HepG2 (cell line): Measurements from ENCODE around the gene RREB1. TPM values are rescaled to one million over a fixed set of nuclear protein-coding genes. Genes with fewer than 3 reads are reported as not detected.

Experiments
- ATAC-seq: fragments of 200-7000 bp; cut with Tn5 transposase; 3 replicates; pipeline ENCODE4 v1.9.1; 2020; ENCODE audit warnings: mild to moderate bottlenecking, moderate library complexity
- BruUV-seq: library from RNA; stranded (reverse); fragments of 400-500 nt; replicated peaks from 2 replicates; lab custom pipeline; 2021; lab: Mats Ljungman, UMichigan
- CTCF ChIA-PET: fragments of 300-600 bp; formaldehyde crosslinking; extraction: SDS; loops from one replicate; lab custom pipeline; 2021; ENCODE audit warnings: low total read pairs, inconsistent platforms, low intra/inter-chr PET ratio; lab: Yijun Ruan, JAX
- POLR2A ChIA-PET: fragments of 350-600 bp; sonication (Branson Sonifier 250); formaldehyde crosslinking; loops from one replicate; lab custom pipeline; 2020; ENCODE audit warnings: antibody characterized with exemption, inconsistent platforms; lab: Yijun Ruan, JAX
- DNase-seq: peaks from one replicate; pipeline ENCODE4 v3.0.0-alpha.2; 2015; ENCODE audit warnings: low spot score
- FAIRE-seq: peaks from 3 replicates; lab custom pipeline; 2011; peaks lifted over from hg19 to GRCh38; lab: Jason Lieb, UNC
- H2AFZ ChIP-seq: one replicate; pipeline ENCODE4 v1.6.1; 2011; ENCODE audit warnings: low read length, inconsistent platforms
- H3K27ac ChIP-seq: fragments of 300-600 bp; 3 replicates; pipeline ENCODE4 v1.8.0; 2011; ENCODE audit warnings: mixed run types, mild to moderate bottlenecking, mixed read lengths, low read length, inconsistent platforms; ENCODE audit not compliant: insufficient read depth; ENCODE audit errors: extremely low read length
- H3K27me3 ChIP-seq, 2 experiments: fragments of 200-600 bp in 1 of 2; 2 replicates in 1 of 2; 3 replicates in 1 of 2; pipeline versions ENCODE4 v1.6.0 to v1.8.0; 2011; ENCODE audit warnings: low read length in 2 of 2, mild to moderate bottlenecking in 2 of 2, moderate library complexity in 2 of 2, inconsistent platforms in 1 of 2; ENCODE audit not compliant: insufficient read depth in 2 of 2, control insufficient read depth in 1 of 2
- H3K36me3 ChIP-seq, 2 experiments: fragments of 200-600 bp in 1 of 2; replicated peaks in 1 of 2; 2 replicates in 1 of 2; 3 replicates in 1 of 2; pipeline versions ENCODE4 v1.5.1 to v1.8.0; 2011; ENCODE audit warnings: low read length in 2 of 2, inconsistent platforms in 1 of 2; ENCODE audit not compliant: insufficient read depth in 2 of 2, control insufficient read depth in 1 of 2
- H3K4me1 ChIP-seq: 2 replicates; pipeline ENCODE4 v1.5.1; 2012; ENCODE audit warnings: low read length, inconsistent platforms; ENCODE audit not compliant: insufficient read depth
- H3K4me2 ChIP-seq: 2 replicates; pipeline ENCODE4 v1.6.0; 2011; ENCODE audit warnings: low read depth, low read length, inconsistent platforms
- H3K4me3 ChIP-seq, 3 experiments: fragments of 200-600 bp in 1 of 3; sonication (generic), shearing (Covaris generic) in 1 of 3; replicated peaks in 1 of 3; 2 replicates each; pipeline ENCODE4 v1.5.1; 2011 to 2016; ENCODE audit warnings: low read length in 3 of 3, inconsistent platforms in 2 of 3, low read depth in 2 of 3, mild to moderate bottlenecking in 2 of 3, control low read depth in 1 of 3, mixed read lengths in 1 of 3; ENCODE audit not compliant: insufficient read depth in 1 of 3
- H3K79me2 ChIP-seq: one replicate; pipeline ENCODE4 v1.6.1; 2011; ENCODE audit warnings: low read length, inconsistent platforms; ENCODE audit not compliant: insufficient read depth
- H3K9ac ChIP-seq: 2 replicates; pipeline ENCODE4 v1.6.0; 2011; ENCODE audit warnings: mild to moderate bottlenecking, low read depth, low read length, inconsistent platforms; ENCODE audit not compliant: insufficient read depth
- H3K9me3 ChIP-seq: 2 replicates; pipeline ENCODE4 v1.5.1; 2012; ENCODE audit warnings: mild to moderate bottlenecking, low read length
- H4K20me1 ChIP-seq: 2 replicates; pipeline ENCODE4 v1.6.0; 2011; ENCODE audit warnings: inconsistent platforms, mild to moderate bottlenecking, low read length, moderate library complexity; ENCODE audit not compliant: insufficient read depth
- JDP2 ChIP-seq: sonication (generic); formaldehyde crosslinking; IDR thresholded peaks from 2 replicates; pipeline ENCODE4 v1.8.1; 2022; ENCODE audit warnings: missing genetic modification reagents, borderline replicate concordance
- MAFF ChIP-seq: IDR thresholded peaks from 2 replicates; pipeline ENCODE4 v1.6.1; 2011; ENCODE audit warnings: low read depth, low read length, improper control_type of control experiment
- RBM22 ChIP-seq: fragments of 200-400 bp; formaldehyde crosslinking; optimal IDR thresholded peaks from 2 replicates; pipeline ENCODE3; 2017; ENCODE audit warnings: mild to moderate bottlenecking, low read length, moderate library complexity
- RFX5 ChIP-seq: IDR thresholded peaks from 2 replicates; pipeline ENCODE4 v1.6.1; 2011; ENCODE audit warnings: low read depth, low read length, improper control_type of control experiment
- TARDBP ChIP-seq: sonication (generic); formaldehyde crosslinking; IDR thresholded peaks from 2 replicates; pipeline ENCODE4 v1.8.0; 2022; ENCODE audit warnings: mild to moderate bottlenecking, missing genetic modification reagents
- YEATS4 ChIP-seq: sonication (generic); formaldehyde crosslinking; IDR thresholded peaks from 2 replicates; pipeline ENCODE4 v1.4.0; 2020; ENCODE audit warnings: missing genetic modification reagents, borderline replicate concordance
- ZNF335 ChIP-seq: sonication (generic); formaldehyde crosslinking; IDR thresholded peaks from 2 replicates; pipeline ENCODE4 v1.4.0; 2020; ENCODE audit warnings: missing genetic modification reagents
- ZNF564 ChIP-seq: sonication (generic); formaldehyde crosslinking; IDR thresholded peaks from 2 replicates; pipeline ENCODE4 v1.8.1; 2023; ENCODE audit warnings: mild to moderate bottlenecking, missing genetic modification reagents
- WGBS: methylation state at CpG from one replicate; pipeline ENCODE4 v1.1.6; 2017; ENCODE audit warnings: low lambda C conversion rate; 5-methylcytosine and 5-hydroxymethylcytosine counted together
- in situ Hi-C: cut with HindIII; loops from 2 replicates; pipeline ENCODE4 v1.10.0; 2017; ENCODE audit warnings: low pct_unique_long_range_greater_than_20kb; ENCODE audit not compliant: extremely low pct_ligation_motif_present
- intact Hi-C: fragments of 100-400 bp; cut with micrococcal nuclease; formaldehyde crosslinking; loops from one replicate; pipeline ENCODE4 v1.10.0; 2022; ENCODE audit not compliant: unreplicated experiment
- polyA plus RNA-seq, 8 experiments: library from polyadenylated mRNA; depleted of rRNA in 3 of 8; stranded (reverse) in 7 of 8; unstranded in 1 of 8; fragments of >200 nt; fragmentation: Illumina TruSeq in 4 of 8; extraction: Trizol in 4 of 8; gene quantifications; 2 replicates each; pipeline versions ENCODE4 v1.2.1 to v1.2.3, GENCODE V29; 2011 to 2016; ENCODE audit warnings: low read depth in 4 of 8, missing spikeins in 1 of 8, mixed read lengths in 1 of 8; ENCODE audit not compliant: insufficient read depth in 1 of 8
- total RNA-seq, 5 experiments: library from RNA; depleted of rRNA; stranded (reverse); fragments of >200 nt; fragmentation: Illumina TruSeq; extraction: Trizol; gene quantifications; 2 replicates each; pipeline ENCODE4 v1.2.3, GENCODE V29; 2016; ENCODE audit warnings: low read depth in 1 of 5
- TF ChIP-seq, protein P1 (sequence below): sonication (generic); formaldehyde crosslinking; IDR thresholded peaks from 2 replicates; pipeline ENCODE4 v1.4.0; 2020; ENCODE audit warnings: mild to moderate bottlenecking, missing genetic modification reagents
- TF ChIP-seq, protein P2 (sequence below): sonication (generic); formaldehyde crosslinking; IDR thresholded peaks from 2 replicates; pipeline ENCODE4 v1.8.1; 2023; ENCODE audit warnings: mild to moderate bottlenecking, missing genetic modification reagents
- TF ChIP-seq, protein P3 (sequence below): sonication (generic); formaldehyde crosslinking; conservative IDR thresholded peaks from 2 replicates; pipeline ENCODE4 v1.5.0; 2020; ENCODE audit warnings: missing genetic modification reagents
- TF ChIP-seq, protein P4 (sequence below): sonication (generic); formaldehyde crosslinking; IDR thresholded peaks from 2 replicates; pipeline ENCODE4 v1.9.0; 2021; ENCODE audit warnings: missing genetic modification reagents, borderline replicate concordance

RREB1 gene
- total and polyA plus RNA-seq, 2 of the 13 experiments (the other 11 are each of a cell fraction or from before 2014, with no cell fraction given): 6.1 to 23.2 TPM

DNA sequence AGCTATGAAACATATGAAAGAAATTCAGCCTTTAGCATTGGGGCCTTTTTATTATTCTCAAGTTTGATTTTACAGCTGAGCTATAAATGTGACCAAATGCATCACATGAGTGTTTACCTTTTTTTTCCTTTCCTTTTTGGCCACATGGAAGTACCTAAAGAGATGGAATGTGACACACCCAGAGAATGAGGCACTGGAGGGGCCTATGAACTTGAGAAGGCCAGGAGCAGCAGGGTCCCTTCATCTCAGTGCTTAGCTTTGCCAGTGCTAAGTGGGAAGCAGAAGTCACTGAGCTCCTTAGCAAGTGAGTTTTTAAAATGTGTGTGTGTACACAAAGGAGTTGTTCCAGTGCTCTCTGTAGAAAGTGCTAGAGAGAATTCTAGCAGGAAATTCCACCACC is 44.7 kb downstream of the RREB1 start:
- Histone ChIP-seq H3K4me1 (peaks cover 98% of the 10 kb centered on the region), H3K4me2 (no peak overlapping the region), H4K20me1 (peaks cover 25% of the 10 kb centered on the region), H3K36me3 (peaks cover 3% of the 10 kb centered on the region in 2 experiments; a peak in 4 of 5 replicates), H3K4me3 (no peak overlapping the region), H3K9me3 (no peaks in the 10 kb centered on the region), H3K9ac (no peak overlapping the region), H3K79me2 (peaks cover 100% of the 10 kb centered on the region), H2AFZ (no peak overlapping the region), H3K27me3 (no peaks in the 10 kb centered on the region), H3K27ac (no peak overlapping the region)
- FAIRE-seq (no peak), DNase-seq (no peak), ATAC-seq (no peak)
- TF ChIP-seq RBM22: peak; percentile 86
- TF ChIP-seq, protein P1, sequence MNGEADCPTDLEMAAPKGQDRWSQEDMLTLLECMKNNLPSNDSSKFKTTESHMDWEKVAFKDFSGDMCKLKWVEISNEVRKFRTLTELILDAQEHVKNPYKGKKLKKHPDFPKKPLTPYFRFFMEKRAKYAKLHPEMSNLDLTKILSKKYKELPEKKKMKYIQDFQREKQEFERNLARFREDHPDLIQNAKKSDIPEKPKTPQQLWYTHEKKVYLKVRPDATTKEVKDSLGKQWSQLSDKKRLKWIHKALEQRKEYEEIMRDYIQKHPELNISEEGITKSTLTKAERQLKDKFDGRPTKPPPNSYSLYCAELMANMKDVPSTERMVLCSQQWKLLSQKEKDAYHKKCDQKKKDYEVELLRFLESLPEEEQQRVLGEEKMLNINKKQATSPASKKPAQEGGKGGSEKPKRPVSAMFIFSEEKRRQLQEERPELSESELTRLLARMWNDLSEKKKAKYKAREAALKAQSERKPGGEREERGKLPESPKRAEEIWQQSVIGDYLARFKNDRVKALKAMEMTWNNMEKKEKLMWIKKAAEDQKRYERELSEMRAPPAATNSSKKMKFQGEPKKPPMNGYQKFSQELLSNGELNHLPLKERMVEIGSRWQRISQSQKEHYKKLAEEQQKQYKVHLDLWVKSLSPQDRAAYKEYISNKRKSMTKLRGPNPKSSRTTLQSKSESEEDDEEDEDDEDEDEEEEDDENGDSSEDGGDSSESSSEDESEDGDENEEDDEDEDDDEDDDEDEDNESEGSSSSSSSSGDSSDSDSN (CRISPR knock-in tag): no peak
- no peak for TF ChIP-seq ZNF335 (CRISPR knock-in tag)
- TF ChIP-seq ZNF564: no peak
- TF ChIP-seq YEATS4 (CRISPR knock-in tag): no peak
- CTCF ChIA-PET: no interaction called here
- in situ Hi-C loops: no loop called here
- BruUV-seq: no TSS peak
- POLR2A ChIA-PET: interaction anchor here (2.0 kb wide), 1 partner anchor 8 kb away, joined by 5 read pairs; no protein-coding TSS in a partner anchor
- intact Hi-C loops: no loop called here

DNA sequence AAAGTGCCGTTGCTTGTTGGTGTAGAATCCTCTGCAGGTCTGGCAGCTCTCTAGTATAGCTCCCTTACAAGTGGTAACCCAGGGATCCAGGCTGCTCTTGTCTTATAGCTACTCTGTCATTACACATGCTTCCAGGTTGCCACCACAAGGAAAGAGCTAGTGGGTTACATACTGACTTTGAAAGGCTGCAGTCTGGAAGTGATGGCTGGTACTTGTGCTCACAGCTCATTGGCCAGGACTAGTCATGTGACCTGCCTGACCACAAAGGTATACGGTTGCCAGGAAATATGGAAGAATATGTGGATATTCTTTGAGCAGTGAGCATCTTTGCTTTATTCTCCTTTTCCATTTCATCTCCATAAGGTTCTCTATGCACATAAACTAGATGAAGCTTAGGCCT is 46.0 kb downstream of the RREB1 start:
- Histone ChIP-seq H2AFZ (no peak overlapping the region), H3K79me2 (peaks cover 100% of the 10 kb centered on the region), H3K4me1 (peaks cover 98% of the 10 kb centered on the region), H3K27me3 (no peaks in the 10 kb centered on the region), H3K9ac (no peak overlapping the region), H3K4me2 (no peak overlapping the region), H4K20me1 (peaks cover 25% of the 10 kb centered on the region), H3K4me3 (no peak overlapping the region), H3K36me3 (peaks cover 3% of the 10 kb centered on the region in 2 experiments; a peak in 4 of 5 replicates), H3K27ac (no peak overlapping the region), H3K9me3 (no peaks in the 10 kb centered on the region)
- in situ Hi-C loops (no loop called here), intact Hi-C loops (no loop called here)
- no peak for DNase-seq
- FAIRE-seq: no peak
- CTCF ChIA-PET: no interaction called here
- POLR2A ChIA-PET: interaction anchor here (0.9 to 1.7 kb wide), 2 partner anchors 8 to 41 kb away, joined by 3 read pairs; no protein-coding TSS in a partner anchor
- no TSS peak for BruUV-seq
- ATAC-seq: no peak
- WGBS: 81% methylated on average over 2 of the region's 2 CpGs
- TF ChIP-seq, protein P2, sequence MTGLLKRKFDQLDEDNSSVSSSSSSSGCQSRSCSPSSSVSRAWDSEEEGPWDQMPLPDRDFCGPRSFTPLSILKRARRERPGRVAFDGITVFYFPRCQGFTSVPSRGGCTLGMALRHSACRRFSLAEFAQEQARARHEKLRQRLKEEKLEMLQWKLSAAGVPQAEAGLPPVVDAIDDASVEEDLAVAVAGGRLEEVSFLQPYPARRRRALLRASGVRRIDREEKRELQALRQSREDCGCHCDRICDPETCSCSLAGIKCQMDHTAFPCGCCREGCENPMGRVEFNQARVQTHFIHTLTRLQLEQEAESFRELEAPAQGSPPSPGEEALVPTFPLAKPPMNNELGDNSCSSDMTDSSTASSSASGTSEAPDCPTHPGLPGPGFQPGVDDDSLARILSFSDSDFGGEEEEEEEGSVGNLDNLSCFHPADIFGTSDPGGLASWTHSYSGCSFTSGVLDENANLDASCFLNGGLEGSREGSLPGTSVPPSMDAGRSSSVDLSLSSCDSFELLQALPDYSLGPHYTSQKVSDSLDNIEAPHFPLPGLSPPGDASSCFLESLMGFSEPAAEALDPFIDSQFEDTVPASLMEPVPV (CRISPR knock-in tag): no peak
- TF ChIP-seq, protein P3, sequence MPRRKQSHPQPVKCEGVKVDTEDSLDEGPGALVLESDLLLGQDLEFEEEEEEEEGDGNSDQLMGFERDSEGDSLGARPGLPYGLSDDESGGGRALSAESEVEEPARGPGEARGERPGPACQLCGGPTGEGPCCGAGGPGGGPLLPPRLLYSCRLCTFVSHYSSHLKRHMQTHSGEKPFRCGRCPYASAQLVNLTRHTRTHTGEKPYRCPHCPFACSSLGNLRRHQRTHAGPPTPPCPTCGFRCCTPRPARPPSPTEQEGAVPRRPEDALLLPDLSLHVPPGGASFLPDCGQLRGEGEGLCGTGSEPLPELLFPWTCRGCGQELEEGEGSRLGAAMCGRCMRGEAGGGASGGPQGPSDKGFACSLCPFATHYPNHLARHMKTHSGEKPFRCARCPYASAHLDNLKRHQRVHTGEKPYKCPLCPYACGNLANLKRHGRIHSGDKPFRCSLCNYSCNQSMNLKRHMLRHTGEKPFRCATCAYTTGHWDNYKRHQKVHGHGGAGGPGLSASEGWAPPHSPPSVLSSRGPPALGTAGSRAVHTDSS (CRISPR knock-in tag): no peak
- TF ChIP-seq, protein P4, sequence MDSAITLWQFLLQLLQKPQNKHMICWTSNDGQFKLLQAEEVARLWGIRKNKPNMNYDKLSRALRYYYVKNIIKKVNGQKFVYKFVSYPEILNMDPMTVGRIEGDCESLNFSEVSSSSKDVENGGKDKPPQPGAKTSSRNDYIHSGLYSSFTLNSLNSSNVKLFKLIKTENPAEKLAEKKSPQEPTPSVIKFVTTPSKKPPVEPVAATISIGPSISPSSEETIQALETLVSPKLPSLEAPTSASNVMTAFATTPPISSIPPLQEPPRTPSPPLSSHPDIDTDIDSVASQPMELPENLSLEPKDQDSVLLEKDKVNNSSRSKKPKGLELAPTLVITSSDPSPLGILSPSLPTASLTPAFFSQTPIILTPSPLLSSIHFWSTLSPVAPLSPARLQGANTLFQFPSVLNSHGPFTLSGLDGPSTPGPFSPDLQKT (CRISPR knock-in tag): no peak
- TF ChIP-seq RFX5: no peak
- no peak for TF ChIP-seq JDP2 (CRISPR knock-in tag)
- TF ChIP-seq TARDBP (CRISPR knock-in tag): no peak
- TF ChIP-seq MAFF: no peak
